CD4-positive, alpha-beta T cell treated with Interferon alpha-2 for 1 hour (primary cell): Measurements from ENCODE around the gene MAB21L4.

Source experiments
- DNase-seq, 2 donors: peaks; one replicate each; pipeline ENCODE4 v3.0.0-alpha.2; 2020 to 2022

Gene MAB21L4

GRCh38 chr2:240909216-240909974 lies 13.4 kb upstream of the MAB21L4 start:
- DNase-seq = no peak

GRCh38 chr2:240906911-240907590 lies 11.1 kb upstream of the MAB21L4 start:
- DNase-seq = no peak

- DNase-seq = no peak
Observed at GRCh38 chr2:240906141-240906910, 10.4 kb upstream of the MAB21L4 start, which contains the start of gene CROCC2. CROCC2 (plus strand) TSS chr2:240906336; CDS start chr2:240906514, 178 bp downstream.

- no peak for DNase-seq
Observed at GRCh38 chr2:240905176-240905781, 9.3 kb upstream of the MAB21L4 start.

- no peak for DNase-seq
Observed at GRCh38 chr2:240904216-240905175, 8.5 kb upstream of the MAB21L4 start.

- no peak for DNase-seq
Observed at GRCh38 chr2:240903191-240904060, 7.5 kb upstream of the MAB21L4 start.

- DNase-seq = no peak
Observed at GRCh38 chr2:240902615-240903041, 6.7 kb upstream of the MAB21L4 start.

- DNase-seq = no peak
Observed at GRCh38 chr2:240901986-240902614, 6.1 kb upstream of the MAB21L4 start.

GRCh38 chr2:240900141-240900860 lies 4.3 kb upstream of the MAB21L4 start:
- DNase-seq = no peak

GRCh38 chr2:240899468-240899865 lies 3.5 kb upstream of the MAB21L4 start:
- no peak for DNase-seq

- no peak for DNase-seq
Observed at GRCh38 chr2:240898731-240899467, 2.9 kb upstream of the MAB21L4 start.

- DNase-seq = no peak
Observed at GRCh38 chr2:240898108-240898730, 2.3 kb upstream of the MAB21L4 start.

GRCh38 chr2:240896871-240897692 lies 1.1 kb upstream of the MAB21L4 start:
- DNase-seq = no peak

GRCh38 chr2:240896394-240896793 lies 438 bp upstream of the MAB21L4 start:
- DNase-seq = no peak

- DNase-seq = no peak
Observed at GRCh38 chr2:240894836-240895558, 959 bp downstream of the MAB21L4 start.

- DNase-seq = no peak
Observed at GRCh38 chr2:240894006-240894405, 1.9 kb downstream of the MAB21L4 start.

- DNase-seq = no peak
Observed at GRCh38 chr2:240893363-240893844, 2.6 kb downstream of the MAB21L4 start.
